ENCODE results near the gene WIZ. TPM values are rescaled to one million over a fixed set of nuclear protein-coding genes. Genes with fewer than 3 reads are reported as not detected.

WIZ gene
- polyA plus RNA-seq, 1 experiment, result 5.8 TPM

DNA sequence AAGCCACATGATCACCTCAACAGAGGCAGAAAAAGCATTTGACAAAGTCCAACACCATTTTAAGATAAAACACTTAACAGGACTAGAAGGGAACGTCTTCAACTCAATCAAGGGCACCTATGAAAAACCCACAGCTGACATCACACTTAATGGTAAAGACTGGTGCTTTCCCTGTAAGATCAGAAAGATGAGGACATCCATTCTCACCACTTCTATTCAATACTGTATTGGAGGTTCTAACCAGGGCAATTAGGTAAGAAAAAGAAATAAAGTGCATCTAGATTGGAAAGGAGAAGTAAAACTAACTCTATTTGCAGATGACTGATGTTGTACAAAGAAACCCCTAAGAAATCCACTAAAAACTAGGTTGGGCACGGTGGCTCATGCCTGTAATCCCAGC is 58.9 kb downstream of the WIZ start:
- Histone ChIP-seq H3K4me3 (ENCODE audit: low read depth, low read length) (no peak overlapping the region), H3K27me3 (ENCODE audit: control insufficient read depth, insufficient read depth, low read length) (no peaks in the 10 kb centered on the region), H3K9me3 (ENCODE audit: control insufficient read depth, insufficient read depth, low read length) (no peaks in the 10 kb centered on the region), H3K27ac (ENCODE audit: low read depth, low read length) (no peak overlapping the region)
- no peak for DNase-seq (ENCODE audit: low read depth, low spot score)
- TF ChIP-seq, protein P1, sequence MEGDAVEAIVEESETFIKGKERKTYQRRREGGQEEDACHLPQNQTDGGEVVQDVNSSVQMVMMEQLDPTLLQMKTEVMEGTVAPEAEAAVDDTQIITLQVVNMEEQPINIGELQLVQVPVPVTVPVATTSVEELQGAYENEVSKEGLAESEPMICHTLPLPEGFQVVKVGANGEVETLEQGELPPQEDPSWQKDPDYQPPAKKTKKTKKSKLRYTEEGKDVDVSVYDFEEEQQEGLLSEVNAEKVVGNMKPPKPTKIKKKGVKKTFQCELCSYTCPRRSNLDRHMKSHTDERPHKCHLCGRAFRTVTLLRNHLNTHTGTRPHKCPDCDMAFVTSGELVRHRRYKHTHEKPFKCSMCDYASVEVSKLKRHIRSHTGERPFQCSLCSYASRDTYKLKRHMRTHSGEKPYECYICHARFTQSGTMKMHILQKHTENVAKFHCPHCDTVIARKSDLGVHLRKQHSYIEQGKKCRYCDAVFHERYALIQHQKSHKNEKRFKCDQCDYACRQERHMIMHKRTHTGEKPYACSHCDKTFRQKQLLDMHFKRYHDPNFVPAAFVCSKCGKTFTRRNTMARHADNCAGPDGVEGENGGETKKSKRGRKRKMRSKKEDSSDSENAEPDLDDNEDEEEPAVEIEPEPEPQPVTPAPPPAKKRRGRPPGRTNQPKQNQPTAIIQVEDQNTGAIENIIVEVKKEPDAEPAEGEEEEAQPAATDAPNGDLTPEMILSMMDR (IDR thresholded peaks at IDR 0.05; ENCODE audit: low read depth, low read length), result no peak
- CTCF ChIA-PET, result no interaction called here
- POLR2A ChIA-PET, result no interaction called here

DNA sequence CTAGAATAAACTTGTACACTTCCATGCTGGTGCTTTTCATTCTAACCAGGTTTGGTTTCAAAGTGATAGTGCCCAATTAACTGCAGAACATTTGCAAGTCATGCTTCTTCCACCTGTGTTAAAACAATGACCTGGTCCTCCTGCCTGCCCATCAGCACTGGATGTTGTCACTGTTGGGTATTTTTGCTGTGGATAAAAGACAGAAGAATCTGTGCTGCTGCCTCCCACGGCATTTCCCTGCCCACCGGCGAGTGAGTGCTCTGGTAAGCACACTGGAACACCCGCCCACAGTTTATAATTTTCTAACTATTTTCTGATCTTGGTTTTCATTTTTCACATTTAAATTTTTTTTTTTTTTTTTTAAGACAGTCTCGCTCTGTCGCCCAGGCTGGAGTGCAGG is 67.9 kb downstream of the WIZ start:
- Histone ChIP-seq H3K27ac (ENCODE audit: low read depth, low read length) (no peak overlapping the region), H3K4me3 (ENCODE audit: low read depth, low read length) (no peak overlapping the region), H3K27me3 (ENCODE audit: control insufficient read depth, insufficient read depth, low read length) (no peaks in the 10 kb centered on the region), H3K9me3 (ENCODE audit: control insufficient read depth, insufficient read depth, low read length) (no peaks in the 10 kb centered on the region)
- CTCF ChIA-PET, result no interaction called here
- TF ChIP-seq, protein P1 (IDR thresholded peaks at IDR 0.05; ENCODE audit: low read depth, low read length), result no peak
- POLR2A ChIA-PET, result interaction anchor here (0.7 kb wide), 1 partner anchor 31 kb away, joined by 5 read pairs; no protein-coding TSS in a partner anchor
- DNase-seq (ENCODE audit: low read depth, low spot score), result no peak

DNA sequence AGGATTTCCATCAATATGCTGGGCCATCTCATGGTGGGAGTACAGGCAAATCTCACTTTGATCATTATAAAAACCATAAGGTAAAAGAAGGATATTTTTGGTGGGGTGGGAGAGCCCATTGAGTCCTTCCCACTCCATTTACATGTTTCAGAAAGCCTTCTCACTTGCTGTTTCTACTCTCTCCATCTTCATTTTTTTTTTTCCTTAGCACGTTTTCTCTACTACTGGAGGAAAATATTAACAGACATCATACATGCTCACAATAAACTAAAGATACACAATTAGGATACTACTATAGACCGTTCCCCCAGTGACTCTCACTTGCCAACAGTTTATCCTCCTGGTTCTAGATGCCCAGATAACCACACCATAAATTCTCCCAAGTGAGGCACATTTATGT is 68.3 kb downstream of the WIZ start:
- DNase-seq (ENCODE audit: low read depth, low spot score), result no peak
- ChIA-PET CTCF (no interaction called here), POLR2A (no interaction called here)
- Histone ChIP-seq H3K27ac (ENCODE audit: low read depth, low read length) (peak overlapping the region; percentile 21), H3K4me3 (ENCODE audit: low read depth, low read length) (no peak overlapping the region), H3K9me3 (ENCODE audit: control insufficient read depth, insufficient read depth, low read length) (no peaks in the 10 kb centered on the region), H3K27me3 (ENCODE audit: control insufficient read depth, insufficient read depth, low read length) (no peaks in the 10 kb centered on the region)
- TF ChIP-seq, protein P1 (IDR thresholded peaks at IDR 0.05; ENCODE audit: low read depth, low read length), result no peak

DNA sequence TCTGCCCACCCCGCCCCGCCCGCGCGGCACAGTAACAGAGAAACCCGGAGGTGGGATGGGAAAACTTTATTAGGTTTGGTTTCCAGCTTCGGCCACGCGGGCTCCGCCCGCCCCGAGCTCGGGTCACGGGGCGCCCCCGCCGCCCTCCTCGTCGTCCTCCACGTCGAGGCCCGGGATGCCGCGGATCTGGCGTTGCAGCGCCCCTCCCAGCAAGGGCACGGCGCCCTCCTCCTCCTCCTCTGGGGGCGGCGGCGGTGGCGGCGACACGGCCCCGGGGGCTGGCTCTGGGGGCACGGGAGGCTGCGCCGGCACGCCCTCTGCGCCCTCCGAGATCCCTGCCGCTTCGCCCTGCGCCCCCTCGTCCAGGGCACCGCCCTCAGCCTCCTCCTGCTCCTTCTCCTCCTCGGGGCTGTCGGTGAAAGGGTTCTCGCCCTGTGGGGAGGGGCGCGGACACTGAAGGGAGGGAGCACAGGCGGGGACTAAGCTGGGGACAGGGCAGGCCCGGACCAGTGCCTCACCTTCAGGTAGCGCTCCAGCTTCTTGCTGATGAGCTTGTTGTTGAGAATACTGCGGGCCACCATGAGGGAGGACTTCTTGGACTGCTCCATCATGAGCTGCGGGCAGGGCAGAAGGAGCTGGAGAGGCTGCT is 69.6 kb downstream of the WIZ start:
- H3K27ac ChIP-seq (ENCODE audit: low read depth, low read length), result peak overlapping the region; percentile 47
- peak overlapping the region; percentile 67 for H3K4me3 ChIP-seq (ENCODE audit: low read depth, low read length)
- ChIA-PET CTCF (interaction anchor here (0.6 to 1.1 kb wide), 6 partner anchors 12 to 288 kb away, joined by 3 to 7 read pairs (median 3); no protein-coding TSS in a partner anchor), POLR2A (interaction anchor here (0.6 to 3.0 kb wide), 8 partner anchors 14 to 244 kb away, joined by 3 to 25 read pairs (median 6); partner anchors contain the start of genes AKAP8L and BRD4)
- no peak for DNase-seq (ENCODE audit: low read depth, low spot score)
- TF ChIP-seq, protein P1 (IDR thresholded peaks at IDR 0.05; ENCODE audit: low read depth, low read length), result no peak
- H3K9me3 ChIP-seq (ENCODE audit: control insufficient read depth, insufficient read depth, low read length), result no peaks in the 10 kb centered on the region
- H3K27me3 ChIP-seq (ENCODE audit: control insufficient read depth, insufficient read depth, low read length), result no peaks in the 10 kb centered on the region

Measured in AG04450 (cell line).